DND-41 (cell line): Measurements from ENCODE around the gene PRTG.

Source experiments
- CTCF ChIP-seq: IDR thresholded peaks from 2 replicates; pipeline ENCODE4 v1.5.1; 2012; ENCODE audit warnings: borderline replicate concordance, low read length, moderate library complexity, mild to moderate bottlenecking; ENCODE audit not compliant: poor library complexity, severe bottlenecking; ENCODE audit errors: extremely low read depth
- EZH2 ChIP-seq: IDR thresholded peaks from 3 replicates; pipeline ENCODE4 v1.6.1; 2012; ENCODE audit warnings: borderline replicate concordance, low read depth, mild to moderate bottlenecking, moderate library complexity, low read length, inconsistent platforms; ENCODE audit not compliant: severe bottlenecking

DNA sequence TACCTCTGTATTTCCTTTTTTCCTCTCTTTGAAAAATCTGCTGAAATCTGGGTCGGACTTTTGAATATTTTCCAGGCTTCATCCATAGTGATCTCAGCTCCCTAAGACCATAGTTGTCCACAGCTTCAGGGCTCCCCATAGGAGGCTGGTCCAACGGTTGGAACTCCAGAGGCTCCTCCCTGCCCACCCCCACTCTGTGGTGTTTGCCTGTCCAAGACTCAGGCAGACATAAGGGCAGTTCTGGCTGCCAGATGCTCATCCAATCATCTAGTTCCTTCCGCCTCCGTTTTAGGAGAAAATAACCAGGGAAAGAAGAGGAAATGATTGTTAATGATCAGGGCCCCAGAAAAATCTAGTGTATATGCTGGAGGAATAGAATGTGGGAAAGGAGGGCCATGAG, 27.9 kb upstream of the PRTG start:
- no peak for TF ChIP-seq CTCF
- no peak for TF ChIP-seq EZH2
